SH-SY5Y (cell line): Measurements from ENCODE around the gene NCOR2.

Experiments
- GATA2 ChIP-seq: IDR thresholded peaks from 2 replicates; pipeline ENCODE4 v1.6.1; 2011; ENCODE audit warnings: mild to moderate bottlenecking, low read depth, low read length
- GATA3 ChIP-seq: IDR thresholded peaks from 2 replicates; pipeline ENCODE4 v1.6.1; 2011; ENCODE audit warnings: low read depth, mild to moderate bottlenecking, low read length, moderate library complexity

DNA sequence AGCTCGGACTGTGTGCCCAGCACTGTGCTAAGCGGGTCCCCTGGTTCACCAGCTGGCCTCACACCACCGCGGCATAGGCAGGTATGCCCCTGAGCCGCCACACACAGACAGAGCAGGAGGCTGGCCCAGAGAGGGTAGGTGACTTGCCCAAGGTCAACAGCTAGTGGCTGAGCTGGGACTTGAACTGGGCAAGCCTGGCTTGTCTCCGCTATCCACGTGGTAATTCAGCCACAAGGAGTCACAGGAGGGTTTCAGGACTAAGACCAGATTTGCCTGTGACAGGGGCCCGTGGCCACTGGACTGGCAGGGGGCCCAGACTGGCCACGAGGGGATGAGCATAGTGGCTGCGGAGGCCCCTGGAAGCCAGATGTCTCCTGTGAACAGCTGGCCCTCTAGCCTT is 47.7 kb downstream of the NCOR2 start:
- TF ChIP-seq GATA3 (no peak), GATA2 (no peak)
